Trophoblast cell (in vitro differentiated cells and primary cell): ENCODE measurements around the gene HSPH1.

Experiments used
- DNase-seq, 2 donors: peaks; one replicate each; pipeline ENCODE4 v3.0.0-alpha.2; 2016
- H2AFZ ChIP-seq: 2 replicates; pipeline ENCODE4 v1.6.1; 2013; ENCODE audit warnings: low read length, moderate library complexity, mild to moderate bottlenecking; ENCODE audit not compliant: insufficient read depth, poor library complexity
- H2AK5ac ChIP-seq: 2 replicates; pipeline ENCODE4 v1.6.1; 2013; ENCODE audit warnings: mild to moderate bottlenecking, low read length
- H2BK120ac ChIP-seq: 2 replicates; pipeline ENCODE4 v1.6.1; 2013; ENCODE audit warnings: low read length, mild to moderate bottlenecking, moderate library complexity; ENCODE audit not compliant: insufficient read depth, poor library complexity
- H2BK12ac ChIP-seq: 2 replicates; pipeline ENCODE4 v1.6.1; 2013; ENCODE audit warnings: mild to moderate bottlenecking, low read length, moderate library complexity
- H2BK5ac ChIP-seq: 2 replicates; pipeline ENCODE4 v1.6.1; 2013; ENCODE audit warnings: low read length, low read depth, moderate library complexity, mild to moderate bottlenecking; ENCODE audit not compliant: poor library complexity
- H3K14ac ChIP-seq: 2 replicates; pipeline ENCODE4 v1.6.1; 2013; ENCODE audit warnings: mild to moderate bottlenecking, low read length
- H3K18ac ChIP-seq: 2 replicates; pipeline ENCODE4 v1.6.1; 2013; ENCODE audit warnings: mild to moderate bottlenecking, low read length
- H3K23ac ChIP-seq: 2 replicates; pipeline ENCODE4 v1.6.1; 2013; ENCODE audit warnings: low read length
- H3K27ac ChIP-seq: 2 replicates; pipeline ENCODE4 v1.5.1; 2013; ENCODE audit warnings: low read depth, mild to moderate bottlenecking, inconsistent platforms, low read length, moderate library complexity
- H3K27me3 ChIP-seq: 2 replicates; pipeline ENCODE4 v1.6.1; 2013; ENCODE audit warnings: inconsistent platforms, mild to moderate bottlenecking, low read length, moderate library complexity; ENCODE audit not compliant: insufficient read depth
- H3K36me3 ChIP-seq, 2 experiments: 1 replicate in 1 of 2; 2 replicates in 1 of 2; pipeline ENCODE4 v1.6.1; 2013; ENCODE audit warnings: low read length in 2 of 2, mild to moderate bottlenecking in 2 of 2, moderate library complexity in 1 of 2; ENCODE audit not compliant: insufficient read depth in 2 of 2, control insufficient read depth in 1 of 2
- H3K4ac ChIP-seq: 2 replicates; pipeline ENCODE4 v1.6.1; 2013; ENCODE audit warnings: low read depth, mild to moderate bottlenecking, low read length, moderate library complexity
- H3K4me1 ChIP-seq, 2 experiments: 1 replicate in 1 of 2; 2 replicates in 1 of 2; pipeline ENCODE4 v1.6.1; 2013; ENCODE audit warnings: low read length in 2 of 2, mild to moderate bottlenecking in 2 of 2, moderate library complexity in 1 of 2; ENCODE audit not compliant: insufficient read depth in 2 of 2, control insufficient read depth in 1 of 2
- H3K4me2 ChIP-seq: 2 replicates; pipeline ENCODE4 v1.6.1; 2013; ENCODE audit warnings: inconsistent platforms, mild to moderate bottlenecking, low read length, moderate library complexity
- H3K4me3 ChIP-seq: 2 replicates; pipeline ENCODE4 v1.5.1; 2013; ENCODE audit warnings: mild to moderate bottlenecking, low read depth, low read length, inconsistent platforms
- H3K79me1 ChIP-seq: one replicate; pipeline ENCODE4 v1.6.1; 2013; ENCODE audit warnings: low read length
- H3K79me2 ChIP-seq: 2 replicates; pipeline ENCODE4 v1.6.1; 2013; ENCODE audit warnings: low read length, mild to moderate bottlenecking; ENCODE audit not compliant: control insufficient read depth, insufficient read depth, poor library complexity
- H3K9ac ChIP-seq: 2 replicates; pipeline ENCODE4 v1.6.1; 2013; ENCODE audit warnings: mild to moderate bottlenecking, low read length
- H3K9me3 ChIP-seq: 2 replicates; pipeline ENCODE4 v1.6.1; 2013; ENCODE audit warnings: low read depth, mild to moderate bottlenecking, control low read depth, inconsistent platforms, low read length; ENCODE audit not compliant: insufficient read depth
- H4K12ac ChIP-seq: 2 replicates; pipeline ENCODE4 v1.6.1; 2013; ENCODE audit warnings: low read depth, mild to moderate bottlenecking, low read length, moderate library complexity
- H4K8ac ChIP-seq: 2 replicates; pipeline ENCODE4 v1.6.1; 2013; ENCODE audit warnings: low read depth, mild to moderate bottlenecking, low read length, moderate library complexity
- H4K91ac ChIP-seq: one replicate; pipeline ENCODE4 v1.6.1; 2013; ENCODE audit warnings: low read depth, mild to moderate bottlenecking, low read length, moderate library complexity
- WGBS: extraction: QIAGEN DNeasy Blood & Tissue Kit; methylation state at CpG from one replicate; pipeline ENCODE4 v1.1.7; 2013; ENCODE audit warnings: missing lambda C conversion rate; ENCODE audit not compliant: insufficient read length, insufficient coverage; ENCODE audit errors: extremely low coverage; 5-methylcytosine and 5-hydroxymethylcytosine counted together

Gene HSPH1

GRCh38 chr13:31089649-31090048 is 72.1 kb downstream of the HSPH1 start:
- no peak overlapping the region for H3K14ac ChIP-seq
- no CpG with 5 or more reads among the region's 3 CpGs for WGBS
- no peak for DNase-seq

GRCh38 chr13:31088826-31089420 is 72.8 kb downstream of the HSPH1 start:
- Histone ChIP-seq H3K27me3 (no peaks in the 10 kb centered on the region), H4K12ac (no peak overlapping the region), H3K4me3 (no peak overlapping the region), H3K14ac (no peak overlapping the region), H3K79me1 (peaks cover 1% of the 10 kb centered on the region), H3K36me3 (no peaks in the 10 kb centered on the region), H3K4me2 (no peak overlapping the region), H3K4me1 (peaks cover 11 to 21% of the 10 kb centered on the region in 2 experiments), H3K18ac (no peak overlapping the region), H3K27ac (no peak overlapping the region), H3K9me3 (no peaks in the 10 kb centered on the region), H2BK12ac (peak overlapping the region; percentile 72), H3K4ac (no peak overlapping the region), H3K23ac (no peak overlapping the region), H4K91ac (no peak overlapping the region), H2AFZ (no peak overlapping the region), H3K79me2 (no peaks in the 10 kb centered on the region), H2BK120ac (no peak overlapping the region), H4K8ac (no peak overlapping the region), H2AK5ac (no peak overlapping the region), H3K9ac (no peak overlapping the region), H2BK5ac (no peak overlapping the region)
- no peak for DNase-seq
- no CpG with 5 or more reads among the region's 8 CpGs for WGBS

More at GRCh38 chr13:31089649-31090048, 72.1 kb downstream of the HSPH1 start:
- Histone ChIP-seq H2AK5ac (no peak overlapping the region), H3K27ac (peak overlapping the region; percentile 5), H3K9me3 (no peaks in the 10 kb centered on the region), H2BK5ac (no peak overlapping the region), H3K36me3 (no peaks in the 10 kb centered on the region), H2BK120ac (no peak overlapping the region), H2AFZ (no peak overlapping the region), H3K4ac (no peak overlapping the region), H3K23ac (no peak overlapping the region), H3K4me2 (no peak overlapping the region), H3K79me1 (peaks cover 5% of the 10 kb centered on the region), H3K18ac (no peak overlapping the region), H3K79me2 (peaks cover 2% of the 10 kb centered on the region), H3K27me3 (no peaks in the 10 kb centered on the region), H2BK12ac (no peak overlapping the region), H3K4me3 (no peak overlapping the region), H3K9ac (no peak overlapping the region), H4K8ac (no peak overlapping the region), H3K4me1 (peaks cover 15 to 26% of the 10 kb centered on the region in 2 experiments), H4K91ac (peak overlapping the region; percentile 26), H4K12ac (no peak overlapping the region)
